HL-60 (cell line): Measurements from ENCODE around the gene LINGO4.

Experiments used
- DNase-seq, 2 experiments: peaks; one replicate each; pipeline ENCODE4 v3.0.0-alpha.2; 2010 to 2020; ENCODE audit warnings: low read depth in 1 of 2, low spot score in 1 of 2
- H3K27ac ChIP-seq: fragments of 250-450 bp; sonication (Bioruptor Pico); replicated peaks from 2 replicates; pipeline ENCODE4 v1.5.1; 2020; ENCODE audit warnings: mild to moderate bottlenecking, moderate library complexity
- H3K27me3 ChIP-seq: fragments of 250-450 bp; sonication (Bioruptor Pico); 2 replicates; pipeline ENCODE4 v1.5.1; 2021; ENCODE audit warnings: mild to moderate bottlenecking, moderate library complexity; ENCODE audit not compliant: insufficient read depth, poor library complexity, severe bottlenecking
- H3K4me3 ChIP-seq: replicated peaks from 2 replicates; pipeline ENCODE4 v1.5.1; 2011; ENCODE audit warnings: mild to moderate bottlenecking, control low read depth, low read length; ENCODE audit not compliant: insufficient read depth
- GABPA ChIP-seq: IDR thresholded peaks from 2 replicates; pipeline ENCODE4 v1.6.1; 2012; ENCODE audit warnings: low read depth
- POLR2AphosphoS5 ChIP-seq: IDR thresholded peaks from 2 replicates; pipeline ENCODE4 v1.6.1; 2012; ENCODE audit warnings: low read depth
- REST ChIP-seq: IDR thresholded peaks from 2 replicates; pipeline ENCODE4 v1.6.1; 2012; ENCODE audit warnings: low read depth; ENCODE audit not compliant: insufficient replicate concordance
- SPI1 ChIP-seq: IDR thresholded peaks from 2 replicates; pipeline ENCODE4 v1.6.1; 2012; ENCODE audit warnings: low read depth, mild to moderate bottlenecking, borderline replicate concordance
- TF ChIP-seq, protein P1 (sequence below): IDR thresholded peaks from one replicate; pipeline ENCODE4 v1.5.1; 2011; ENCODE audit warnings: low read length, control low read depth, inconsistent platforms; ENCODE audit not compliant: insufficient read depth

Gene LINGO4

DNA sequence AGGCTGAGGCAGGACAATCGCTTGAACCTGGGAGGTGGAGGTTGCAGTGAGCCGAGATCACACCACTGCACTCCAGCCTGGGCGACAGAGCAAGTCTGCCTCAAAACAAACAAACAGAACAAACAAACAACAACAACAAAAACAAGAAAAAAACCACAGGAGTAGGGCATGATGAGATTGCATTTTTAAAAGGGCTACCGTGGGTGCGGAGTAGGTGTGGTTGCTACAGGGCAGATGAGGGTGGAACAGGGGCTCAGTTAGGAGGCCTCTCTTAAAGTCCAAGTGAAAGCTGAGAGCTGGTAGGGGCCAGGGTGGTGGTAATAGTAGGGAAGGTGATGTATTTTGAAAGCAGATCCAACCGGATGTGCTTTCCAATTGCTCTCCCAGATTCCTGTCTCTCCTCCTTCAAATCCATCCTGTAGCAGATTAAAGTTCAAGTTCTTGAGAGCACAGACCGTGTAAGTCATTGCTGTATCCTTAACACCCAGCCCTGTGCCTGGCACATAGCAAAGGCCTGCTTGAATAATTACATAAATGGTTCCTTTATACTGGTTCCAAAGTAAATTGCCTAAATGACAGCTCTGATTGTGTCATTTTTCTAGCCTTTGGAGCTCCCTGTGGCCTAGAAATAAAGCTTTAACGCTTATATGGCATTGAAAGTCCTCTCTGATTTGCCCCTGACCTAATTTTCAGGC, 4.2 kb upstream of the LINGO4 start:
- Histone ChIP-seq H3K4me3 (no peak overlapping the region), H3K27ac (no peak overlapping the region), H3K27me3 (no peaks in the 10 kb centered on the region)
- TF ChIP-seq, protein P1, sequence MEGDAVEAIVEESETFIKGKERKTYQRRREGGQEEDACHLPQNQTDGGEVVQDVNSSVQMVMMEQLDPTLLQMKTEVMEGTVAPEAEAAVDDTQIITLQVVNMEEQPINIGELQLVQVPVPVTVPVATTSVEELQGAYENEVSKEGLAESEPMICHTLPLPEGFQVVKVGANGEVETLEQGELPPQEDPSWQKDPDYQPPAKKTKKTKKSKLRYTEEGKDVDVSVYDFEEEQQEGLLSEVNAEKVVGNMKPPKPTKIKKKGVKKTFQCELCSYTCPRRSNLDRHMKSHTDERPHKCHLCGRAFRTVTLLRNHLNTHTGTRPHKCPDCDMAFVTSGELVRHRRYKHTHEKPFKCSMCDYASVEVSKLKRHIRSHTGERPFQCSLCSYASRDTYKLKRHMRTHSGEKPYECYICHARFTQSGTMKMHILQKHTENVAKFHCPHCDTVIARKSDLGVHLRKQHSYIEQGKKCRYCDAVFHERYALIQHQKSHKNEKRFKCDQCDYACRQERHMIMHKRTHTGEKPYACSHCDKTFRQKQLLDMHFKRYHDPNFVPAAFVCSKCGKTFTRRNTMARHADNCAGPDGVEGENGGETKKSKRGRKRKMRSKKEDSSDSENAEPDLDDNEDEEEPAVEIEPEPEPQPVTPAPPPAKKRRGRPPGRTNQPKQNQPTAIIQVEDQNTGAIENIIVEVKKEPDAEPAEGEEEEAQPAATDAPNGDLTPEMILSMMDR = no peak
- no peak for TF ChIP-seq GABPA
- no peak for TF ChIP-seq SPI1
- TF ChIP-seq POLR2AphosphoS5 = no peak
- TF ChIP-seq REST = no peak
- DNase-seq = no peak

DNA sequence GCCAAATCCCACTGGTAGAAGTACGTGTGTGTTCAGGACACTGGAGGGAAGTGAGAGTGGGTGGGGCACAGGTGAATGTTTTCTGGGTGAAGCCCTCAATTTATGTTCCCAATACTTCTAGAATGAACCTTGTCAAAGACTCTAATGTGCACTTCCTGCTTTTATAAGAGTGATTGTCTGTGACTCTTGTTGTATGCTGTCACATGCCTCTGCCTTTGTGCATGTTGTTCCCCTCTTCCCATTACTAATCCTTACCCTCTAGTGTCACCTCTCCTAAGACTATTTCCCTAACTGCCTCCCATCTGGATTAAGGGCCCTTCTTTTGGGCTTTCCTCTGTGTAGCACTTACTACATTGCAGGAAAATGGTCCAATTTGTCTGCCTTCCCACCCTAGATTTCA, 2.5 kb upstream of the LINGO4 start:
- H3K27ac ChIP-seq = no peak overlapping the region
- DNase-seq = no peak
- TF ChIP-seq SPI1 (no peak), POLR2AphosphoS5 (no peak), REST (no peak), GABPA (no peak)
- TF ChIP-seq, protein P1 = no peak
- no peak overlapping the region for H3K4me3 ChIP-seq
- peaks cover 2% of the 10 kb centered on the region for H3K27me3 ChIP-seq

DNA sequence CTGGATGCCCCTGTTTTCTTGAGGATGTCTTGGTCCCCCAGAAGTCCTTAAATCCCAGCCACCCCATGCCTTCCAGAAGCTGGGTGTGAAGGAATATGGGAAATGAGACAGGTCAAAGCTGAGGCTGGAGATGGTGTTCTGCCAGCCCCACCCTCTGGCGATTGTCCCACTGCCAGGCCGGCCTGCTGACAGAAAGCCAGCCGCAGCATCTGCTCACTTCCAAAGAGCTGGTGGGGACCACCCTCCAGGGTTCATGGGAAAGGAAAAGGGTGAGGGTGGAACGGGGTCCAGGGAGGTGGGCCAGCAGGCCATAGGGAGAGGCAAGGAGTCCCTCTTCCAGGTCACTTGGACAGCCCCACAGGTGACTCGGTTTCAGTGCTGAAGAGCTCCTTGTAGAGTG, 1.9 kb upstream of the LINGO4 start:
- no peak overlapping the region for H3K27ac ChIP-seq
- peaks cover 5% of the 10 kb centered on the region for H3K27me3 ChIP-seq
- DNase-seq = no peak
- TF ChIP-seq REST (no peak), GABPA (no peak), POLR2AphosphoS5 (no peak)
- no peak overlapping the region for H3K4me3 ChIP-seq
